ENCODE results near the gene CFAP126.
"Not testable (repeated sequence)": the region's sequence is repeated elsewhere in the genome, so short reads cannot be mapped to it uniquely, and the experiment has no call there.

The CFAP126 gene

DNA sequence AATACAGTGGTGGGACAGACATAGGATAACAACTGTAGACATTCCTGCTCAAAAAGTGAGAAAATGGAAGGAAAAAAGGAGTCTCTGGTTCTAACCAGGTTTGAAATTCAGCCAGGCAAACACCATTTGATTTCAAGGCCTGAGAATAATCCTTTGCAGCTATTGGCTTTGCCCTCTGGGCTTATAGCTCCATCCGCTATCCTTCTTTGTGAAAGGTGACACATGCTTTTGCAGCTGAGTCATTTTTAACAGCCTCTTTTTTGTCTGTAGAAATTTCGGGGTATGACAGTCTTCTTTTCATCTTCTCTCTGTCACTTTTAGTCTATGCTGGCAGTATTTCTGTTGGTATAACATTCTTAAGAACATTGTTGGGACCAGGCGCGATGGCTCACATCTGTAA lies 37.3 kb downstream of the CFAP126 start:
- Histone ChIP-seq H3K4me3 (ENCODE audit: low read length) (no peak overlapping the region), H3K36me3 (ENCODE audit: control insufficient read depth, low read depth, low read length) (peaks cover 63% of the 10 kb centered on the region), H3K9ac (ENCODE audit: low read length) (no peak overlapping the region), H3K4me1 (ENCODE audit: control insufficient read depth, low read depth, low read length) (no peaks in the 10 kb centered on the region), H3K27me3 (ENCODE audit: control insufficient read depth, insufficient read depth, low read length) (no peaks in the 10 kb centered on the region), H3K27ac (ENCODE audit: low read length) (no peak overlapping the region), H3K9me3 (ENCODE audit: control insufficient read depth, low read depth, low read length) (no peaks in the 10 kb centered on the region)

DNA sequence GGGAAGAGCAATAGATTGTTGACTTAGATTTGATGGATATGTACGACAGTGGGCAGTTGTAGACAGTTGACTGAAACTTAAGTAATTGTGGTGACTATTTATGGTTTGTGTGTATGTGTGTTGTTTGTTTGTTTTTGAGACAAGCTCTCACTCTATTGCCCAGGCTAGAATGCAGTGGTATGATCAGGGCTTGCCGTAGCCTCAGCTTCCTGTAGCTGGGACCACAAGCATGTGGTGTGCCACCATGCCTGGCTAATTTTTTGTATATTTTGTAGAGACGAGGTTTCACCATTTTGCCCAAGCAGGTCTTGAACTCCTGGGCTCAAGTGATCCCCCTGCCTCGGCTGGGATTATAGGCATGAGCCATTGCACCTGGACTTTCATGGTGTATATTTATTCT lies 43.7 kb downstream of the CFAP126 start:
- Histone ChIP-seq H3K27ac (ENCODE audit: low read length) (no peak overlapping the region), H3K27me3 (ENCODE audit: control insufficient read depth, insufficient read depth, low read length) (no peaks in the 10 kb centered on the region), H3K4me3 (ENCODE audit: low read length) (no peak overlapping the region), H3K9ac (ENCODE audit: low read length) (no peak overlapping the region), H3K9me3 (ENCODE audit: control insufficient read depth, low read depth, low read length) (no peaks in the 10 kb centered on the region), H3K36me3 (ENCODE audit: control insufficient read depth, low read depth, low read length) (peaks cover 31% of the 10 kb centered on the region), H3K4me1 (ENCODE audit: control insufficient read depth, low read depth, low read length) (no peaks in the 10 kb centered on the region)

- not testable (repeated sequence) for H3K36me3 ChIP-seq (ENCODE audit: control insufficient read depth, low read depth, low read length); H3K9me3 ChIP-seq (ENCODE audit: control insufficient read depth, low read depth, low read length); H3K4me3 ChIP-seq (ENCODE audit: low read length); H3K27ac ChIP-seq (ENCODE audit: low read length); H3K27me3 ChIP-seq (ENCODE audit: control insufficient read depth, insufficient read depth, low read length); H3K9ac ChIP-seq (ENCODE audit: low read length)
- peaks cover 14% of the 10 kb centered on the region for H3K4me1 ChIP-seq (ENCODE audit: control insufficient read depth, low read depth, low read length)
These were observed 51.6 kb downstream of the CFAP126 start for GRCh38 chr1:161315841-161316674.

Data from iPS-18a (cell line).